Lung (tissue), 12 donors: Measurements from ENCODE around the gene APLP1. TPM values are rescaled to one million over a fixed set of nuclear protein-coding genes. Genes with fewer than 3 reads are reported as not detected.

ENCODE experiments used
- ATAC-seq: fragments of 200-7000 bp; cut with Tn5 transposase; one replicate; pipeline ENCODE4 v1.9.1; 2020; ENCODE audit warnings: moderate number of reproducible peaks; ENCODE audit not compliant: insufficient read depth, low FRiP score
- DNase-seq, 3 donors: peaks; one replicate each; pipeline ENCODE4 v3.0.0-alpha.2; 2013 to 2017
- H3K27ac ChIP-seq, 2 donors: one replicate each; pipeline ENCODE4 v1.5.1; 2013; ENCODE audit warnings: mild to moderate bottlenecking in 2 of 2, moderate library complexity in 2 of 2, control low read depth in 1 of 2, inconsistent platforms in 1 of 2, low read depth in 1 of 2, low read length in 1 of 2
- H3K27me3 ChIP-seq, 3 donors: one replicate each; pipeline ENCODE4 v1.5.1; 2013; ENCODE audit warnings: low read length in 2 of 3; ENCODE audit not compliant: control insufficient read depth in 3 of 3, insufficient read depth in 3 of 3
- H3K36me3 ChIP-seq, 4 donors: one replicate each; pipeline ENCODE4 v1.5.1; 2013; ENCODE audit warnings: low read length in 4 of 4, mild to moderate bottlenecking in 1 of 4, moderate library complexity in 1 of 4; ENCODE audit not compliant: control insufficient read depth in 4 of 4, insufficient read depth in 4 of 4
- H3K4me1 ChIP-seq, 5 donors: one replicate each; pipeline ENCODE4 v1.5.1; 2013; ENCODE audit warnings: low read length in 5 of 5, mild to moderate bottlenecking in 2 of 5, moderate library complexity in 1 of 5; ENCODE audit not compliant: control insufficient read depth in 5 of 5, insufficient read depth in 5 of 5
- H3K4me3 ChIP-seq: one replicate; pipeline ENCODE4 v1.5.1; 2013; ENCODE audit warnings: mild to moderate bottlenecking, control low read depth, moderate library complexity
- H3K9ac ChIP-seq, 2 donors: one replicate each; pipeline ENCODE4 v1.5.1; 2013; ENCODE audit warnings: low read length in 2 of 2, control low read depth in 1 of 2; ENCODE audit not compliant: insufficient read depth in 1 of 2
- H3K9me3 ChIP-seq, 4 donors: one replicate each; pipeline ENCODE4 v1.5.1; 2013; ENCODE audit warnings: low read length in 3 of 4, mild to moderate bottlenecking in 1 of 4, moderate library complexity in 1 of 4; ENCODE audit not compliant: control insufficient read depth in 4 of 4, insufficient read depth in 3 of 4
- WGBS, 2 donors: extraction: QIAGEN DNeasy Blood & Tissue Kit; methylation state at CpG; one replicate each; pipeline ENCODE4 v1.1.7; 2013; 5-methylcytosine and 5-hydroxymethylcytosine counted together
- polyA plus RNA-seq, 2 donors: library from polyadenylated mRNA; stranded (reverse); fragments of 200-250 nt; gene quantifications; one replicate each; pipeline ENCODE4 v1.2.1, GENCODE V29; 2013
- total RNA-seq, 2 donors: library from RNA; depleted of rRNA in 1 of 2; stranded (reverse); fragments of >200 nt in 1 of 2; gene quantifications; one replicate each; pipeline ENCODE4 v1.2.1, GENCODE V29; 2014 to 2021
- TF ChIP-seq, protein P1 (sequence below): IDR thresholded peaks from 2 replicates; pipeline ENCODE4 v1.5.1; 2012; ENCODE audit warnings: mild to moderate bottlenecking; ENCODE audit errors: control extremely low read depth, extremely low read depth
- donor health status: control.
- donor health status: control.
- donor health status: Bipolar disorder and iron deficiency.
- donor health status: healthy.
- donor health status: DM: yes; HTN: yes; CAD: no.

Gene APLP1
- total and polyA plus RNA-seq, 4 donors: 0.94 to 6.5 (median 2.0) TPM

GRCh38 chr19:35860436-35860817 lies 7.9 kb upstream of the APLP1 start:
- H3K36me3 ChIP-seq: no peaks in the 10 kb centered on the region
- no peak overlapping the region for H3K9ac ChIP-seq
- H3K27ac ChIP-seq: no peak overlapping the region
- peaks cover 10 to 40% (median 34%) of the 10 kb centered on the region in 3 donors for H3K27me3 ChIP-seq
- ATAC-seq: no peak
- 17 to 20% methylated on average over 22 to 24 of the region's 24 CpGs for WGBS, 2 donors
- peaks cover 0 to 13% (median 8%) of the 10 kb centered on the region in 5 donors for H3K4me1 ChIP-seq
- H3K4me3 ChIP-seq: no peak overlapping the region
- H3K9me3 ChIP-seq: peaks cover 0 to 4% (median 0%) of the 10 kb centered on the region in 4 donors
- no peak for DNase-seq
- TF ChIP-seq, protein P1, sequence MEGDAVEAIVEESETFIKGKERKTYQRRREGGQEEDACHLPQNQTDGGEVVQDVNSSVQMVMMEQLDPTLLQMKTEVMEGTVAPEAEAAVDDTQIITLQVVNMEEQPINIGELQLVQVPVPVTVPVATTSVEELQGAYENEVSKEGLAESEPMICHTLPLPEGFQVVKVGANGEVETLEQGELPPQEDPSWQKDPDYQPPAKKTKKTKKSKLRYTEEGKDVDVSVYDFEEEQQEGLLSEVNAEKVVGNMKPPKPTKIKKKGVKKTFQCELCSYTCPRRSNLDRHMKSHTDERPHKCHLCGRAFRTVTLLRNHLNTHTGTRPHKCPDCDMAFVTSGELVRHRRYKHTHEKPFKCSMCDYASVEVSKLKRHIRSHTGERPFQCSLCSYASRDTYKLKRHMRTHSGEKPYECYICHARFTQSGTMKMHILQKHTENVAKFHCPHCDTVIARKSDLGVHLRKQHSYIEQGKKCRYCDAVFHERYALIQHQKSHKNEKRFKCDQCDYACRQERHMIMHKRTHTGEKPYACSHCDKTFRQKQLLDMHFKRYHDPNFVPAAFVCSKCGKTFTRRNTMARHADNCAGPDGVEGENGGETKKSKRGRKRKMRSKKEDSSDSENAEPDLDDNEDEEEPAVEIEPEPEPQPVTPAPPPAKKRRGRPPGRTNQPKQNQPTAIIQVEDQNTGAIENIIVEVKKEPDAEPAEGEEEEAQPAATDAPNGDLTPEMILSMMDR: no peak

DNA sequence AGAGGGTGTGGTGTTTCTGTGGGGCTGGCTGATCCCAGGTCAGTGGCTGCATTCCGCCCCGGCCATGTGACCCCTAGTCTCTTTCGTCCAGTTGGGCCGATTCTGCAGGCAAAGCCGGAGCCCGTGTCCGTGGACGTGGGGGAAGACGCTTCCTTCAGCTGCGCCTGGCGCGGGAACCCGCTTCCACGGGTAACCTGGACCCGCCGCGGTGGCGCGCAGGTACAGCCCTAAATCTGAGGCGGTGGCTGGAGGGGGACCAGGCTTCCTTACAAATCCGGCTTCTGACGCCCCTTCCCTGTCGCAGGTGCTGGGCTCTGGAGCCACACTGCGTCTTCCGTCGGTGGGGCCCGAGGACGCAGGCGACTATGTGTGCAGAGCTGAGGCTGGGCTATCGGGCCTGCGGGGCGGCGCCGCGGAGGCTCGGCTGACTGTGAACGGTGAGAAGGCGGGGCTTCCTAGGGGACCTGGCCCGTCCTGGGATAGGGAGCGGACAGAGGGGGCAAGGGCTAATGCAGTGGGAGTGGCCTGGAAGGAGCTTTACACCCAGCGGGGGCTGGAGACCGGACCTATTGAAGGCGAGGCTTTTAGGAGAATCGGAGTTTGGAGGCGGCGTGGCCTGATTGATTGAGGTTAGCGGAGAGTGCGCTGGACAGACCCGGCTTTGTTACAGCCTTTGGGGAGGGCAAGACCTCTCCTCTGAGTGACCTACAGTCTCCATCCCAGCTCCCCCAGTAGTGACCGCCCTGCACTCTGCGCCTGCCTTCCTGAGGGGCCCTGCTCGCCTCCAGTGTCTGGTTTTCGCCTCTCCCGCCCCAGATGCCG lies 7.3 kb upstream of the APLP1 start:
- no peak overlapping the region for H3K27ac ChIP-seq
- no peaks in the 10 kb centered on the region for H3K36me3 ChIP-seq
- peaks cover 0 to 4% (median 0%) of the 10 kb centered on the region in 4 donors for H3K9me3 ChIP-seq
- TF ChIP-seq, protein P1: no peak
- peaks cover 10 to 37% (median 30%) of the 10 kb centered on the region in 3 donors for H3K27me3 ChIP-seq
- no peak overlapping the region for H3K4me3 ChIP-seq
- H3K9ac ChIP-seq: no peak overlapping the region
- ATAC-seq (no peak), DNase-seq (peak in 1 of 3 donors; percentile 4)
- peaks cover 0 to 8% (median 7%) of the 10 kb centered on the region in 5 donors for H3K4me1 ChIP-seq
- 11 to 15% methylated on average over 54 to 55 of the region's 55 CpGs for WGBS, 2 donors

DNA sequence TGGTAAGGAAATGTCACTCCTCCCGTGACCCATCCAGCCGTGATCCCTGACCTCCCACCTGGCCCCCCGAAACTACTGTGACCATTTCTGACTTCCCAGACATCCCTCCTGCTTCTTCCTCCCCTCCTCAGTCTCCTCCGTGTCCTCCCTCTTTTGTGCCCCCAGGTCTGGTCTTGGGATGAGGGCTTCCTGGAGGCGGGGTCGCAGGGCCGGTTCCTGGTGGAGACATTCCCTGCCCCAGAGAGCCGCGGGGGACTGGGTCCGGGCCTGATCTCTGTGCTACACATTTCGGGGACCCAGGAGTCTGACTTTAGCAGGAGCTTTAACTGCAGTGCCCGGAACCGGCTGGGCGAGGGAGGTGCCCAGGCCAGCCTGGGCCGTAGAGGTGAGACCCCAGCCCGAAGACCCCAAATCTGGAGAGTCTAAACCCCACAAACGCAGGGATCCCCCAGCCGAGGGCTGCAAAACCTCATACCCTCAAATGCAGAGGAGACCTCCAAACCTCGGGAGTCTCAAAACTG lies 6.7 kb upstream of the APLP1 start:
- TF ChIP-seq, protein P1: no peak
- H3K27ac ChIP-seq: no peak overlapping the region
- peaks cover 10 to 34% (median 30%) of the 10 kb centered on the region in 3 donors for H3K27me3 ChIP-seq
- 50 to 56% methylated on average over 19 of the region's 19 CpGs for WGBS, 2 donors
- H3K9me3 ChIP-seq: peaks cover 0 to 4% (median 0%) of the 10 kb centered on the region in 4 donors
- H3K4me3 ChIP-seq: no peak overlapping the region
- no peak overlapping the region for H3K9ac ChIP-seq
- H3K4me1 ChIP-seq: peaks cover 0 to 3% (median 1%) of the 10 kb centered on the region in 5 donors
- no peaks in the 10 kb centered on the region for H3K36me3 ChIP-seq
- no peak for DNase-seq
- no peak for ATAC-seq
